Body of pancreas (tissue), 4 donors: ENCODE data around the gene LOX.

Experiments
- CTCF ChIP-seq, 7 experiments: fragments of 450-650 bp in 4 of 7; fragments of 200-600 bp in 3 of 7; sonication (generic) in 3 of 7; IDR thresholded peaks; one replicate each; pipeline ENCODE4 v1.5.1; 2016 to 2019; ENCODE audit warnings: antibody characterized with exemption in 7 of 7
- POLR2A ChIP-seq, 3 donors: fragments of 450-650 bp; IDR thresholded peaks; one replicate each; pipeline ENCODE4 v1.6.1; 2016; ENCODE audit warnings: antibody characterized with exemption in 3 of 3, mild to moderate bottlenecking in 2 of 3

- TF ChIP-seq CTCF (IDR thresholded peaks at IDR 0.05) (no peak), POLR2A (IDR thresholded peaks at IDR 0.05) (no peak)
Observed at GRCh38 chr5:122067390-122067789, 10.7 kb downstream of the LOX start.
